CD4-positive, alpha-beta T cell treated with Interleukin-4 for 1 hour (primary cell): Measurements from ENCODE around the gene C2.

Source experiments
- DNase-seq, 2 donors: peaks; one replicate each; pipeline ENCODE4 v3.0.0-alpha.2; 2020 to 2022

Gene C2

GRCh38 chr6:31927242-31927862 lies at the start of gene C2:
C2 (plus strand) TSS chr6:31927717; CDS start chr6:31927753, 36 bp downstream.
- no peak for DNase-seq

- no peak for DNase-seq
Observed at GRCh38 chr6:31878222-31878621, 49.3 kb upstream of the C2 start.

- no peak for DNase-seq
Observed at GRCh38 chr6:31878726-31879125, 48.8 kb upstream of the C2 start, which contains the start of gene SLC44A4. SLC44A4 (minus strand) TSS chr6:31878997; CDS start chr6:31878980, 17 bp downstream.

- DNase-seq: no peak
Observed at GRCh38 chr6:31879143-31879542, 48.4 kb upstream of the C2 start.

GRCh38 chr6:31879901-31880300 lies 47.6 kb upstream of the C2 start:
- DNase-seq: no peak

- DNase-seq: no peak
Observed at GRCh38 chr6:31880616-31881015, 46.9 kb upstream of the C2 start.

- DNase-seq: no peak
Observed at GRCh38 chr6:31881136-31881859, 46.2 kb upstream of the C2 start.

- DNase-seq: no peak
Observed at GRCh38 chr6:31882344-31882743, 45.2 kb upstream of the C2 start.

- DNase-seq: no peak
Observed at GRCh38 chr6:31883676-31884075, 43.8 kb upstream of the C2 start.

- no peak for DNase-seq
Observed at GRCh38 chr6:31884528-31885035, 42.9 kb upstream of the C2 start.

- DNase-seq: no peak
Observed at GRCh38 chr6:31886541-31886991, 41.0 kb upstream of the C2 start.

GRCh38 chr6:31887173-31888007 lies 40.1 kb upstream of the C2 start:
- DNase-seq: no peak

GRCh38 chr6:31888276-31889258 lies 39.0 kb upstream of the C2 start:
- peak; percentile 39 to 48 for DNase-seq

- DNase-seq: no peak
Observed at GRCh38 chr6:31889331-31889972, 38.1 kb upstream of the C2 start.

- DNase-seq: no peak
Observed at GRCh38 chr6:31892821-31893220, 34.7 kb upstream of the C2 start.

GRCh38 chr6:31896493-31896855 lies 31.0 kb upstream of the C2 start:
- DNase-seq: no peak

GRCh38 chr6:31896856-31897611 lies 30.5 kb upstream of the C2 start:
- DNase-seq: no peak

GRCh38 chr6:31897612-31898382 lies 29.7 kb upstream of the C2 start, which contains the start of gene EHMT2:
EHMT2 (minus strand) TSS chr6:31897698; CDS start chr6:31897677, 21 bp downstream.
- DNase-seq: peak; percentile 82 to 85

GRCh38 chr6:31898383-31899011 lies 29.0 kb upstream of the C2 start:
- DNase-seq: peak; percentile 44 to 77
